Transverse colon (tissue), 3 donors: ENCODE data around the gene ZSCAN26.

Source experiments
- CTCF ChIP-seq, 5 experiments: fragments of 200-600 bp in 3 of 5; fragments of 450-650 bp in 2 of 5; sonication (generic) in 3 of 5; IDR thresholded peaks; 1 replicate in 2 of 5; 2 replicates in 3 of 5; pipeline ENCODE4 v1.5.1; 2016 to 2017; ENCODE audit warnings: antibody characterized with exemption in 5 of 5, inconsistent platforms in 3 of 5, mild to moderate bottlenecking in 2 of 5, moderate library complexity in 1 of 5
- EP300 ChIP-seq: sonication (generic); formaldehyde crosslinking; IDR thresholded peaks from one replicate; pipeline ENCODE4 v1.6.1; 2017; ENCODE audit warnings: antibody characterized with exemption, low read depth

GRCh38 chr6:28245206-28245941 is 21.6 kb upstream of the ZSCAN26 start:
- TF ChIP-seq CTCF (IDR thresholded peaks at IDR 0.05) = no peak
- TF ChIP-seq EP300 = no peak
